HG03469 (cell line): ENCODE measurements around the gene RAB6A.
"Not testable (repeated sequence)": the region's sequence is repeated elsewhere in the genome, so short reads cannot be mapped to it uniquely, and the experiment has no call there.

ENCODE experiments used
- ATAC-seq: cut with Tn5 transposase; IDR thresholded peaks from one replicate; pipeline ENCODE4 v1.9.1; 2021; ENCODE audit warnings: mild to moderate bottlenecking, moderate library complexity, moderate number of reproducible peaks; ENCODE audit not compliant: unreplicated experiment

RAB6A gene

GRCh38 chr11:73729594-73730206, 31.2 kb downstream of the RAB6A start:
- no peak for ATAC-seq

GRCh38 chr11:73728000-73728399, 32.9 kb downstream of the RAB6A start:
- no peak for ATAC-seq

DNA sequence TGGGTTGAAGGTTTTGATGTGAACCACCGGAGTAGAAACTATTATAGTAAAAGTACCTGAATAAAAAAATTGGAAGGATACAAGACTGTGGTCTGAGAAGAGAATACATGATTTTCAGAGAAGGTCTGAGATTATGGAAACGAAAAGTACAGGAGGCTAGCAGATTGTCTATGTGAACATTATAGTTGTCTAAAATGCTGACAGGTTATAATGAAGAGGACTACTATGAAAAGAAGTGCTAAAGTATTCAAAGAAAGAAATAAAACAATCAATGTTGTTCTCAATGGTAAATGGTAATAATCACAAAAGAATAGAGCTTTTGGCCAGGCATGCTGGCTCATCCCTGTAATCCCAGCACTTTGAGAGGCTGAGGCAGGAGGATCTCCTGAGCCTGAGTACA, 34.0 kb downstream of the RAB6A start:
- no peak for ATAC-seq

GRCh38 chr11:73717136-73717535, 43.7 kb downstream of the RAB6A start:
- ATAC-seq = no peak

- no peak for ATAC-seq
Measured at GRCh38 chr11:73716153-73717056, 44.5 kb downstream of the RAB6A start.

GRCh38 chr11:73715541-73715940, 45.3 kb downstream of the RAB6A start:
- ATAC-seq = no peak

- no peak for ATAC-seq
Measured at GRCh38 chr11:73710964-73711363, 49.9 kb downstream of the RAB6A start.

GRCh38 chr11:73705053-73705452, 55.8 kb downstream of the RAB6A start:
- ATAC-seq = no peak

- ATAC-seq = no peak
Measured at GRCh38 chr11:73693899-73694525, 66.9 kb downstream of the RAB6A start.

DNA sequence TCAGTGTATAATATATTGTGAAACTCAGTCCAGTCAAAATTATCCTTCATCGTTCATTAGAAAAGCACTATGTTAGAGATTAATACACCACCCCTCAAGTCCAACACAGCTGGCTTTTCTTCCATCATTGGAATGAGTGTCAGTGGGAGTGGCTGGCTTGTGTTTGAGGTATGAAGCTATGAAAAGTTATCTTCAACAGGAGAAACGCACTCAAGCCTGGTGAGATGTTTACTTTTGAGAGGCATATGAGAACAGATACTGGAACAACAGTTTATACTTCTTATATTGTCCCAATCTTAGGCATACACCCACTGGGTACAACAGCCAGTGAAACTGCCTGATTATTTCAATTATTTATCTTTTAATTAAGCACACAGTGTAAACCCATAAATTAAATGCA, 80.2 kb downstream of the RAB6A start:
- no peak for ATAC-seq

- ATAC-seq = not testable (repeated sequence)
Measured at GRCh38 chr11:73676552-73676951, 84.3 kb downstream of the RAB6A start.

- ATAC-seq = no peak
Measured at GRCh38 chr11:73671701-73672100, 89.2 kb downstream of the RAB6A start.

DNA sequence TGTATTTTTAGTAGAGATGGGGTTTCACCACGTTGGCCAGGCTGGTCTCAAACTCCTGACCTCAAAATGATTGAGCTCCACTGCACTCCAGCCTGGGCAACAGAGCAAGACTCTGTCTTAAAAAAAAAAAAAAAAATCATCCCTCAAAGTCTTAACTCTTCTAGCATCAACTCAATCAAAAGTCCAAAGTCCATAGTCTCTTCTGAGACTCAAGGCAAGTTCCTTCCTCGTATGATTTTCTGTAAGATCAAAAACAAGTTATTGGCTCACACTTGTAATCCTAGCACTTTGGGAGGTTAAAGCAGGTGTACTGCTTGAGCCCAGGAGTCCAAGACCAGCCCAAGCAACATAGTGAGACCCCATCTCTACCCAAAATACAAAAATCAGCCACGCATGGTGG, 90.1 kb downstream of the RAB6A start:
- ATAC-seq = no peak

GRCh38 chr11:73667891-73668290, 93.0 kb downstream of the RAB6A start:
- no peak for ATAC-seq

DNA sequence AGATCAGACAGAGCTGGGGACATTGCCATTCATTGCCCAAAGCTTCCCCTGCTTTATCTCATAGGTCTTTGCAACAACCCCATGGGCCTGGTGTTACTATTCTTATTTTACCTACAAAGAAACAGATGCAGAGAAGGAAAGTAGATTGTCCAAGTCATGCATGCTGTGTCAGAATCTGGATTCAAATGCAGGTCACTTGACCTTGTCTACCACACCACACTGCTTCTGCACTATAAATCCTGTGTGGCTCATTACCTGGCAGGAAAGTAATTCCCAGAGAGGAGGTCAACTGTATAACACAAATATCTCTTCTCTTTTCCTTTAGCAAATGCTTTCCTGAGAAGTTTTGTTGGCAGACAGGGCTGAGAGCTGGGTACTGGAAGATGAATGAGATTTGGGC, 96.0 kb downstream of the RAB6A start:
- no peak for ATAC-seq

GRCh38 chr11:73663604-73664495, 97.0 kb downstream of the RAB6A start:
- ATAC-seq = no peak

GRCh38 chr11:73662445-73663157, 98.3 kb downstream of the RAB6A start:
- ATAC-seq = no peak

- no peak for ATAC-seq
Measured at GRCh38 chr11:73661035-73661628, 99.7 kb downstream of the RAB6A start.

DNA sequence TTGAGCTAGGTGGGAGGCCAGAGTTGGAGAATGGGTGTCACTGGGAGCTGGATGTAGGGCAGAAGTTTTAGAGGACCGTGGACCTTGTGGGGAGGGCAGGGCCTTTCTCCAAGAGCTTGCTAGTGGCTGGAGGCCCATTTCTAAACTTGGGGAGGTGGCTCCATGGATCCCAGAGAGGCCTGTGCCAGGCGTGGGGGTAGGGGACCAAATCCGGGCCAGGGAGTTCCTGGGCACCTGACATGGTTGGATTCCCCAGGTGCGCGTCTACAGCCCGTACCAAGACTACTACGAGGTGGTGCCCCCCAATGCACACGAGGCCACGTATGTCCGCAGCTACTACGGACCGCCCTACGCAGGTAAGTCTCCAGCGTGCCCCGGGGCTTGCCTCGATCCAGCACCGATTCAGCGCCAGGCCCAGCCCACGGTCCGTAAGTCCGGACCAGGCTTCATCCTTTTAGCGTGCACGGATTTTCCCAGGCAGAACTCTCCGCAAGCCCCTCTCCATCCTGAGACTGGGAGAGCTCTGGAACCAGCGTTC, 100.3 kb downstream of the RAB6A start:
- ATAC-seq = no peak

GRCh38 chr11:73659961-73660360, 100.9 kb downstream of the RAB6A start:
- no peak for ATAC-seq
